SKM-1 treated with dmso at 0.1 percent for 144 hours (cell line): ENCODE data around the gene PRR23C.

Experiments
- DNase-seq: peaks from one replicate; lab custom pipeline; 2025; ENCODE audit not compliant: unreplicated experiment; lab: John Stamatoyannopoulos, UW

PRR23C gene

DNA sequence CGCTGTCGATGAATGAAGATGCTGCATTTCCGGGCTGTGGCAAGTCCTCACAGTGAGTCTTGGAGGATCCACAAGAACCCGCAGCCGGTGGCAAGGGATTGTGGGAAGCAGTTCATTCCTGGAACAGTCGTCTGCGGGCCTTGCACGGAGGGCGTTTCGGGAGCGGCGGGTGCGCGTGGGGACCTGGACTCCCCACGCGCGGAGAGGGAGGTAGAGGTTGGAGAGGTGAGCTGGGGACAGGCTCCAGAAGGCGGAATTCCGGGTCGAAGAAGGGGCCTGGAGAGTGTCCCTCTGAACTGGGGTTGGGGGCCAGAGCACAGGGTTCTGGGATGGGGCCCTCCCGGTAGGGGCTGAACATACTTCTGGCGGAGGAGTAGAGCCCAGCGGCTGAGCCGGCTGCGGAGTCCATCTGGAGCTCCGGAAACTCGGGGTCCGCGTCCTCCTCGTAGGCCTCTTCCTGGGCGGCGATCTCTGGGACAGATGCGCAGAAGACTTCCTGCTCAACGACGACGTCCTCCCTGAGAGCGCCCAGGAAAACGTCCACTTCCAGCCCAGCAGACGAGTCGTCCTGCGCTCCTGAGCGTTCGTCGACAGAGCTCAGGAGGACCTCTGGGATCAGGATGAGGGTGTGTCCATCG lies 39.2 kb downstream of the PRR23C start:
- DNase-seq, result no peak

DNA sequence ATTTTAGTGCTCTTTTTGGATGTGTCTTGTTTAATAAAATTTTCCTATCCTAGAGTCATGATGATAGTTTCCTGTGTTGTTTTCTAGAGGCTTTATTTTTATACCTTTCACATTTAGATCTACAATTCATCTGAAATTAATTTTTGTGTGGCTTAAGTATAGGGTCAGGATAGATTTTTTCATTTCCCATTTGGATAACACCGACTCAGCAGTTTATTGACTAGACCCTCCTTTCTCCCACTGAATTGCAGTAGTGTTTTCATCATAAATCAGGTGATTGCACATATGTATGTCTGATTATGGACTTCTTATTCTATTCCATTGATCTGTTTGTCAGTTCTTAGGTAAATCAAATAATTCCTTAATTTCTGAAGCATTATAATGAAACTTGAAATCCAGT lies 49.0 kb downstream of the PRR23C start:
- no peak for DNase-seq
